H9 (cell line): ENCODE data around the gene ZFP64. TPM values are rescaled to one million over a fixed set of nuclear protein-coding genes. Genes with fewer than 3 reads are reported as not detected.

ENCODE experiments used
- DNase-seq: peaks from one replicate; pipeline ENCODE4 v3.0.0-alpha.2; 2017
- H2AFZ ChIP-seq: one replicate; pipeline ENCODE4 v1.6.1; 2013; ENCODE audit warnings: mild to moderate bottlenecking, low read length, control low read depth, moderate library complexity
- H2AK5ac ChIP-seq: 2 replicates; pipeline ENCODE4 v1.6.1; 2013; ENCODE audit warnings: low read length, control low read depth, mixed read lengths; ENCODE audit not compliant: insufficient read length
- H2BK120ac ChIP-seq: one replicate; pipeline ENCODE4 v1.6.1; 2013; ENCODE audit warnings: low read depth, mild to moderate bottlenecking, low read length, control low read depth, inconsistent platforms; ENCODE audit not compliant: poor library complexity, severe bottlenecking
- H2BK12ac ChIP-seq: 2 replicates; pipeline ENCODE4 v1.6.1; 2013; ENCODE audit warnings: low read length, control low read depth, mixed read lengths, low read depth; ENCODE audit not compliant: insufficient read length
- H2BK15ac ChIP-seq: 2 replicates; pipeline ENCODE4 v1.6.1; 2013; ENCODE audit warnings: low read depth, low read length, control low read depth
- H2BK20ac ChIP-seq: one replicate; pipeline ENCODE4 v1.6.1; 2013; ENCODE audit warnings: low read depth, mild to moderate bottlenecking, low read length, control low read depth, inconsistent platforms; ENCODE audit not compliant: poor library complexity, severe bottlenecking
- H2BK5ac ChIP-seq: 2 replicates; pipeline ENCODE4 v1.6.1; 2013; ENCODE audit warnings: low read length, control low read depth, mixed read lengths; ENCODE audit not compliant: insufficient read length
- H3K14ac ChIP-seq: 2 replicates; pipeline ENCODE4 v1.6.1; 2013; ENCODE audit warnings: low read length, control low read depth; ENCODE audit not compliant: insufficient read depth
- H3K18ac ChIP-seq: 2 replicates; pipeline ENCODE4 v1.6.1; 2013; ENCODE audit warnings: low read depth, mild to moderate bottlenecking, mixed read lengths, low read length, control low read depth; ENCODE audit not compliant: insufficient read length
- H3K23ac ChIP-seq: 2 replicates; pipeline ENCODE4 v1.6.1; 2013; ENCODE audit warnings: low read length, control low read depth, mixed read lengths, low read depth; ENCODE audit not compliant: insufficient read length
- H3K23me2 ChIP-seq: 2 replicates; pipeline ENCODE4 v1.6.1; 2013; ENCODE audit warnings: low read depth, mild to moderate bottlenecking, mixed read lengths, low read length, control low read depth; ENCODE audit not compliant: insufficient read length, poor library complexity, severe bottlenecking
- H3K27ac ChIP-seq: 2 replicates; pipeline ENCODE4 v1.5.1; 2013; ENCODE audit warnings: low read length, control low read depth, mixed read lengths, low read depth; ENCODE audit not compliant: insufficient read length
- H3K27me3 ChIP-seq: 2 replicates; pipeline ENCODE4 v1.6.1; 2013; ENCODE audit warnings: low read length, control low read depth, inconsistent platforms; ENCODE audit not compliant: insufficient read depth
- H3K4ac ChIP-seq: 2 replicates; pipeline ENCODE4 v1.6.1; 2013; ENCODE audit warnings: low read depth, mild to moderate bottlenecking, control low read depth, inconsistent platforms, low read length, moderate library complexity
- H3K4me1 ChIP-seq: 2 replicates; pipeline ENCODE4 v1.6.1; 2013; ENCODE audit warnings: low read length, control low read depth, inconsistent platforms; ENCODE audit not compliant: insufficient read depth
- H3K4me2 ChIP-seq: 2 replicates; pipeline ENCODE4 v1.6.1; 2013; ENCODE audit warnings: low read length, control low read depth, mixed read lengths; ENCODE audit not compliant: insufficient read length, insufficient read depth
- H3K56ac ChIP-seq: 2 replicates; pipeline ENCODE4 v1.6.1; 2013; ENCODE audit warnings: low read depth, mild to moderate bottlenecking, mixed read lengths, low read length, control low read depth; ENCODE audit not compliant: insufficient read length
- H3K79me1 ChIP-seq: 2 replicates; pipeline ENCODE4 v1.6.1; 2013; ENCODE audit warnings: low read depth, mild to moderate bottlenecking, moderate library complexity, low read length, control low read depth, inconsistent platforms; ENCODE audit not compliant: insufficient read depth, poor library complexity, severe bottlenecking
- H3K79me2 ChIP-seq: 2 replicates; pipeline ENCODE4 v1.6.1; 2013; ENCODE audit warnings: low read length, control low read depth, inconsistent platforms; ENCODE audit not compliant: insufficient read depth
- H3K9ac ChIP-seq: 2 replicates; pipeline ENCODE4 v1.6.1; 2013; ENCODE audit warnings: low read length, control low read depth, mixed read lengths; ENCODE audit not compliant: insufficient read length; ENCODE audit errors: extremely low read depth
- H3K9me3 ChIP-seq: one replicate; pipeline ENCODE4 v1.6.1; 2013; ENCODE audit warnings: low read depth, low read length, inconsistent platforms; ENCODE audit not compliant: control insufficient read depth
- H3T11ph ChIP-seq: one replicate; pipeline ENCODE4 v1.6.1; 2013; ENCODE audit warnings: mild to moderate bottlenecking, low read length, control low read depth, inconsistent platforms
- H4K20me1 ChIP-seq: one replicate; pipeline ENCODE4 v1.6.1; 2013; ENCODE audit not compliant: control insufficient read depth, insufficient read length, insufficient read depth
- H4K5ac ChIP-seq: 2 replicates; pipeline ENCODE4 v1.6.1; 2013; ENCODE audit warnings: low read depth, mild to moderate bottlenecking, mixed read lengths, low read length, control low read depth; ENCODE audit not compliant: insufficient read length
- H4K8ac ChIP-seq: replicated peaks from 2 replicates; pipeline ENCODE4 v1.6.1; 2013; ENCODE audit warnings: low read length, control low read depth, mixed read lengths, low read depth; ENCODE audit not compliant: insufficient read length
- H4K91ac ChIP-seq: 2 replicates; pipeline ENCODE4 v1.6.1; 2013; ENCODE audit warnings: low read depth, mild to moderate bottlenecking, moderate library complexity, mixed read lengths, low read length, control low read depth; ENCODE audit not compliant: insufficient read length
- H3K27ac Mint-ChIP-seq, 3 experiments: 2 replicates in 2 of 3; 3 replicates in 1 of 3; pipeline ENCODE4 v1.8.0; 2020 to 2021; ENCODE audit warnings: mixed read lengths in 3 of 3, mild to moderate bottlenecking in 1 of 3, moderate library complexity in 1 of 3
- H3K27me3 Mint-ChIP-seq: 2 replicates; pipeline ENCODE4 v1.8.0; 2021; ENCODE audit warnings: low read depth, mild to moderate bottlenecking, moderate library complexity, mixed read lengths
- H3K36me3 Mint-ChIP-seq, 3 experiments: 2 replicates in 2 of 3; 3 replicates in 1 of 3; pipeline ENCODE4 v1.8.0; 2020 to 2021; ENCODE audit warnings: low read depth in 3 of 3, mixed read lengths in 3 of 3; ENCODE audit not compliant: insufficient read depth in 1 of 3
- H3K4me1 Mint-ChIP-seq, 2 experiments: 2 replicates each; pipeline ENCODE4 v1.8.0; 2020; ENCODE audit warnings: mixed read lengths in 2 of 2
- H3K4me3 Mint-ChIP-seq, 2 experiments: 2 replicates in 1 of 2; 3 replicates in 1 of 2; pipeline ENCODE4 v1.8.0; 2020 to 2021; ENCODE audit warnings: mild to moderate bottlenecking in 2 of 2, mixed read lengths in 2 of 2, moderate library complexity in 1 of 2
- H3K9me3 Mint-ChIP-seq, 2 experiments: 2 replicates in 1 of 2; 3 replicates in 1 of 2; pipeline ENCODE4 v1.8.0; 2020; ENCODE audit warnings: mild to moderate bottlenecking in 2 of 2, mixed read lengths in 2 of 2, moderate library complexity in 1 of 2
- CTCF ChIP-seq: fragments of 200-600 bp; sonication (generic); conservative IDR thresholded peaks from 3 replicates; pipeline ENCODE4 v1.8.0; 2021; ENCODE audit warnings: antibody characterized with exemption, mild to moderate bottlenecking
- WGBS: extraction: QIAGEN DNeasy Blood & Tissue Kit; methylation state at CpG from one replicate; pipeline ENCODE4 v1.1.7; 2013; ENCODE audit warnings: missing lambda C conversion rate, low lambda C conversion rate, mixed read lengths; ENCODE audit not compliant: insufficient read length; ENCODE audit errors: extremely low coverage; 5-methylcytosine and 5-hydroxymethylcytosine counted together
- total RNA-seq: library from RNA; stranded (reverse); gene quantifications from 2 replicates; pipeline ENCODE4 v1.2.1, GENCODE V29; 2021

ZFP64 gene
- total RNA-seq, 1 experiment from 2014 or later: 29.2 TPM

DNA sequence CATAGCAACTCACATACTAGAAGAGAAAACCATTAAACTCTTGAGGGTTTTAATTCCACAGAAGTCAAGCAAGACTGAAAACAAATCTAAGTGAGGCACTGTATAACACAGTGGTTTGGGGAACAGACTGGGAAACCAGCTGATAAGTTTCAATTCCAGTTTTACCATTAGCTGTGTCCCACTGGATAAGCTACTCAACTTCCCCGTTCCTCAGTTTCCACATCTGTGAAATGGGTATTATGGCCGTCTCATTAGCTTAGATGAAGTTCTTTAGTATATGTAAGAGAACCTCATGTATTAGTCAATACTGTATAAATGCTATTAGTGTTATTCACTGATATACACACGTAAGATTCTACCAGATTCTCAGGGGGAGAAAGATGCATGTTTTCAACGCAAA is 89.0 kb downstream of the ZFP64 start:
- Histone ChIP-seq H3K56ac (no peak overlapping the region), H3K14ac (no peak overlapping the region), H4K20me1 (peaks cover 3% of the 10 kb centered on the region), H3K4ac (no peak overlapping the region), H2AK5ac (no peak overlapping the region), H3K9me3 (no peaks in the 10 kb centered on the region), H3K4me1 (no peaks in the 10 kb centered on the region; the same call in 1 of the 2 replicates), H2BK5ac (no peak overlapping the region), H3K18ac (no peak overlapping the region), H3T11ph (no peak overlapping the region), H3K9ac (no peak overlapping the region), H2BK20ac (no peak overlapping the region), H4K5ac (no peak overlapping the region), H3K23ac (no peak overlapping the region), H3K4me2 (no peak overlapping the region), H4K8ac (no peak overlapping the region), H2BK12ac (no peak overlapping the region), H3K23me2 (peaks cover 25% of the 10 kb centered on the region), H2BK15ac (no peak overlapping the region), H2AFZ (no peak overlapping the region), H3K27me3 (peaks cover 22% of the 10 kb centered on the region; the same call in 1 of the 2 replicates), H4K91ac (no peak overlapping the region), H3K27ac (no peak overlapping the region), H3K79me2 (no peaks in the 10 kb centered on the region), H2BK120ac (no peak overlapping the region), H3K79me1 (no peaks in the 10 kb centered on the region)
- no peak for DNase-seq
- H3K27me3 Mint-ChIP-seq: peaks cover 70% of the 10 kb centered on the region
- WGBS: no CpG with 5 or more reads among the region's 4 CpGs
- H3K9me3 Mint-ChIP-seq: no peaks in the 10 kb centered on the region
- H3K4me1 Mint-ChIP-seq: peaks cover 21 to 34% of the 10 kb centered on the region in 2 experiments
- H3K36me3 Mint-ChIP-seq: peaks cover 0 to 8% (median 0%) of the 10 kb centered on the region in 3 experiments; a peak in 4 of 7 replicates
- peak overlapping the region; percentile 70 to 93; a peak in 4 of 5 replicates for H3K4me3 Mint-ChIP-seq
- TF ChIP-seq CTCF: no peak
- no peak overlapping the region for H3K27ac Mint-ChIP-seq
